GM23338 (cell line): ENCODE data around the gene MANSC1.
A peak's percentile ranks its signal among the peaks of the same experiment; 100 is the strongest.

ENCODE experiments used
- CTCF ChIP-seq, 2 experiments: fragments of 200-600 bp in 1 of 2; sonication (generic) in 1 of 2; conservative IDR thresholded peaks; 2 replicates each; pipeline versions ENCODE4 v1.5.1 to v1.6.1; 2016 to 2017; ENCODE audit warnings: antibody characterized with exemption in 2 of 2, low read depth in 2 of 2, mild to moderate bottlenecking in 2 of 2, moderate library complexity in 1 of 2
- ETS1 ChIP-seq: IDR thresholded peaks from 2 replicates; pipeline ENCODE4 v1.6.1; 2016; ENCODE audit warnings: antibody characterized with exemption
- EZH2 ChIP-seq: fragments of 200-600 bp; sonication (generic); IDR thresholded peaks from one replicate; pipeline ENCODE4 v1.8.0; 2017; ENCODE audit warnings: antibody characterized with exemption, mild to moderate bottlenecking, low read depth; ENCODE audit not compliant: unreplicated experiment
- EZH2phosphoT487 ChIP-seq: fragments of 200-600 bp; sonication (generic); IDR thresholded peaks from one replicate; pipeline ENCODE4 v1.8.1; 2018; ENCODE audit warnings: antibody characterized with exemption; ENCODE audit not compliant: unreplicated experiment
- JUNB ChIP-seq: IDR thresholded peaks from one replicate; pipeline ENCODE4 v1.6.1; 2016; ENCODE audit warnings: antibody characterized with exemption; ENCODE audit not compliant: unreplicated experiment
- POLR2AphosphoS5 ChIP-seq: IDR thresholded peaks from 2 replicates; pipeline ENCODE4 v1.6.1; 2016; ENCODE audit warnings: antibody characterized with exemption, low read depth
- REST ChIP-seq: IDR thresholded peaks from one replicate; pipeline ENCODE4 v1.6.1; 2018; ENCODE audit warnings: antibody characterized with exemption; ENCODE audit not compliant: unreplicated experiment
- ZNF331 ChIP-seq: fragments of 250-450 bp; sonication (Bioruptor Pico); IDR thresholded peaks from 2 replicates; pipeline ENCODE4 v1.5.0; 2020; ENCODE audit warnings: low read depth, mild to moderate bottlenecking, moderate library complexity

- TF ChIP-seq CTCF (conservative IDR thresholded peaks at IDR 0.05; ENCODE audit: low read depth in 2 of 2) = no peak
- TF ChIP-seq JUNB = no peak
- no peak for TF ChIP-seq EZH2phosphoT487
- TF ChIP-seq ETS1 = no peak
- TF ChIP-seq POLR2AphosphoS5 = no peak
- no peak for TF ChIP-seq EZH2
- no peak for TF ChIP-seq REST
- peak; percentile 100 for TF ChIP-seq ZNF331 (CRISPR knock-in tag)
These were observed 34.7 kb upstream of the MANSC1 start for GRCh38 chr12:12384571-12385340.
